ENCODE data around the gene ITPR2.
"Not testable (repeated sequence)": the region's sequence is repeated elsewhere in the genome, so short reads cannot be mapped to it uniquely, and the experiment has no call there.

ITPR2 gene

GRCh38 chr12:26441434-26441833, 391.6 kb downstream of the ITPR2 start:
- H3K4me3 ChIP-seq (ENCODE audit: low read length): no peak overlapping the region
- no peak for TF ChIP-seq CTCF (conservative IDR thresholded peaks at IDR 0.05; ENCODE audit: low read depth, low read length)
- no peak for DNase-seq (ENCODE audit: low read depth)

DNA sequence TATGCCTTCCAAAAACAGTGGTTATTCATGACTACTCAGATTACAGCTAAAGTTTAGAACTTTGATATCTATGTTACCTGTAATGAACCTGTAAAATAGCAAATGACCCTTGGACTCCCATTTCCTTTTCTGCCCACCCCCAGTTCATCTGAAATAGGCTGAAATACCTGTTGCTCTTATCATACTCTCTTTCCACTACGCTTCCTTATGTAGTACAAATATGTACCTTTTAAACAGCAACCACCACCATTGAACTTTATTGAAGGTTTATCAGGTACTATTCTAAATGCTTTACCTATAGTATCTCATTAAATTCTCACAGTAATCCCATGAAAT, 398.0 kb downstream of the ITPR2 start:
- TF ChIP-seq CTCF (conservative IDR thresholded peaks at IDR 0.05; ENCODE audit: low read depth, low read length): no peak
- no peak overlapping the region for H3K4me3 ChIP-seq (ENCODE audit: low read length)
- no peak for DNase-seq (ENCODE audit: low read depth)

DNA sequence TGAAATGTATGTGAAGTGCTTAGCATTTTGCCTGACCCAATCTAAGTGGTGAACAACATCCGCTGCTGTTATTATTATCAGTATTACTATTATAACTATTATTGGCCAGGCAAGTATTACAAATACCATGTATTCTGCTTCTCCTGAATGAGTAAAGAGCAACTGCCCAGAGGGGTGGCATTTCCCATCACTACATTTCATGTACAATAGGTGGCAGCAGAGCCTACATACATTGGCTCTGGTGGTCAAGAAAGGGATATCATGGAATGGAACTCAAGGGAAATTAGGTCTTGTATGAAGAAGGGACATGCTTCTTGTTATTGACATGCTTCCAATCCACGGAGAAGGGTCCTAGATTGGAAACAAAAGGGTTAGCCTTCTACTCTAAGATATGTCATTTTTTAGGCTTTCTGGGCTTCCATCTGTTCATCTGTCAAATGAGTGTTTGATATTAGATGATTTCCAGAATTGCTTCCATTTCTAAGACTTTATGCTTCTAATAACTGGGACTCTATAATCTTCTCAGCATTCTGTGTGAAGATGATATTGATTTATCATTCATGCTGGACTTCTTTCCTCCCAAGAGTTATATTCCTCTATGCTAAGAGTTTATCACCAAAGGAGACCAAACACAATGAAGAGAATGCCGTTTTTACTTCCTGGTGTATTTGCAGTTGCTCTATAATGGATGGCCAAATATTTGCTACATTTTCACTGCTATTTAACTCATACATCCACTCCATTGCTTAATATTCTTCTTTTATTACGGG, 398.5 kb downstream of the ITPR2 start:
- TF ChIP-seq CTCF (conservative IDR thresholded peaks at IDR 0.05; ENCODE audit: low read depth, low read length): peak; percentile 74
- DNase-seq (ENCODE audit: low read depth): no peak
- H3K4me3 ChIP-seq (ENCODE audit: low read length): no peak overlapping the region

DNA sequence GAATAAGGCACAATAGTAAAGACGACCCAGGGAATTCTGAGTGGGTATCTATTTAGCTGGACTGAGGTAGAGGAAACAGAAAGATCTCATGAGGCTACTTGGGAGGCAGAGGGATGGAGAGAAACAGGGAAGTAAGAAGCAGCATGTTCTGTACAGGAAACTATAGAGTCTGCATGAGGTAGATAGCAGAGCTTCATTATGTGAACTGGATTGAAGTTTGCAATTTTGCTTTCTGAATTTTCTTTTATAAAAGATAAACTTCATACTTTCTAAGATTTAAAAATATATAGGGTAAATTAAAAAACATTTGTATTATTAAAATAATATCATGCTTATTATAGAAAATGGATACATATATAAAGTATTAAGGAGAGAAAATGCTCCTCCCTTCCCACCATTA, 399.3 kb downstream of the ITPR2 start:
- not testable (repeated sequence) for H3K4me3 ChIP-seq (ENCODE audit: low read length); DNase-seq (ENCODE audit: low read depth)

GRCh38 chr12:26431211-26431610, 401.8 kb downstream of the ITPR2 start:
- no peak for TF ChIP-seq CTCF (conservative IDR thresholded peaks at IDR 0.05; ENCODE audit: low read depth, low read length)
- no peak overlapping the region for H3K4me3 ChIP-seq (ENCODE audit: low read length)
- no peak for DNase-seq (ENCODE audit: low read depth)

- not testable (repeated sequence) for H3K4me3 ChIP-seq (ENCODE audit: low read length); DNase-seq (ENCODE audit: low read depth)
Observed at GRCh38 chr12:26430596-26430995, 402.4 kb downstream of the ITPR2 start.

GRCh38 chr12:26429070-26429691, 403.8 kb downstream of the ITPR2 start:
- DNase-seq (ENCODE audit: low read depth): no peak
- no peak for TF ChIP-seq CTCF (conservative IDR thresholded peaks at IDR 0.05; ENCODE audit: low read depth, low read length)
- H3K4me3 ChIP-seq (ENCODE audit: low read length): no peak overlapping the region

DNA sequence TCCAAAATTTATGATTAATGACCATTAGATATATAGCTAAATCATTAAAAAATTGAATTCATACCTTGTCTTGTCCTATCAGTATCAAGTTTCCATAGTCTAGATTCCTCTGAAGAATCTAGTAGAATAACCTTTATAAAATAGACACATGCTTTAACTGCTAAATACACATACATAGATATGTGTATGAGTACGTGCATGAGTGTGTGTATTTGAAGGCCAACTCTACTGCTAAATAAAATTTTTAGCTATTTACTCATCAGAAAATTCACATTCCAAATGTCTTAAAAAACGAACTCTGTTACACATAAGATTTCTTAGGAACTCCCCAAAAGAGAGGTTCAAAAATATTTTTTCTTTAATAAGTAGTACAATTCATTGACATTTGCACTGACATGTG, 404.6 kb downstream of the ITPR2 start:
- TF ChIP-seq CTCF (conservative IDR thresholded peaks at IDR 0.05; ENCODE audit: low read depth, low read length): no peak
- no peak overlapping the region for H3K4me3 ChIP-seq (ENCODE audit: low read length)
- DNase-seq (ENCODE audit: low read depth): no peak

All from retinal pigment epithelial cell (primary cell).